ENCODE measurements around the gene WDR31. TPM values are rescaled to one million over a fixed set of nuclear protein-coding genes. Genes with fewer than 3 reads are reported as not detected.
A peak's percentile ranks its signal among the peaks of the same experiment; 100 is the strongest.

WDR31 gene
- polyA plus RNA-seq, 1 experiment: 0.97 TPM

- CTCF ChIA-PET: no interaction called here
- POLR2A ChIA-PET: interaction anchor here (1.1 kb wide), 1 partner anchor 53 kb away, joined by 3 read pairs; the partner anchor contains the start of genes C9orf43 and POLE3
These were observed 16.7 kb upstream of the WDR31 start for GRCh38 chr9:113356686-113357292.

GRCh38 chr9:113355040-113355596 is 15.0 kb upstream of the WDR31 start:
- no peak for DNase-seq (ENCODE audit: low read depth, low spot score)
- POLR2A ChIA-PET: interaction anchor here (1.0 to 1.3 kb wide), 2 partner anchors 15 to 55 kb away, joined by 3 to 6 read pairs; partner anchors contain the start of genes C9orf43 and POLE3
- CTCF ChIA-PET: interaction anchor here (0.6 to 1.1 kb wide), 2 partner anchors 46 kb away, joined by 3 to 4 read pairs; partner anchors contain the start of gene ALAD
- H3K4me3 ChIP-seq (ENCODE audit: low read depth, low read length): no peak overlapping the region
- TF ChIP-seq CTCF (IDR thresholded peaks at IDR 0.05; ENCODE audit: low read depth, low read length): peak; percentile 44
- no peak overlapping the region for H3K27ac ChIP-seq (ENCODE audit: low read depth, low read length)
- H3K27me3 ChIP-seq (ENCODE audit: control insufficient read depth, insufficient read depth, low read length): peaks cover 57% of the 10 kb centered on the region
- no peaks in the 10 kb centered on the region for H3K9me3 ChIP-seq (ENCODE audit: control insufficient read depth, insufficient read depth, low read length)

More at GRCh38 chr9:113356686-113357292, 16.7 kb upstream of the WDR31 start:
- Histone ChIP-seq H3K27me3 (ENCODE audit: control insufficient read depth, insufficient read depth, low read length) (peaks cover 47% of the 10 kb centered on the region), H3K27ac (ENCODE audit: low read depth, low read length) (no peak overlapping the region), H3K4me3 (ENCODE audit: low read depth, low read length) (no peak overlapping the region), H3K9me3 (ENCODE audit: control insufficient read depth, insufficient read depth, low read length) (no peaks in the 10 kb centered on the region; the same call in 1 of the 2 replicates)
- no peak for DNase-seq (ENCODE audit: low read depth, low spot score)
- TF ChIP-seq CTCF (IDR thresholded peaks at IDR 0.05; ENCODE audit: low read depth, low read length): no peak

- no peak for DNase-seq (ENCODE audit: low read depth, low spot score)
- Histone ChIP-seq H3K4me3 (ENCODE audit: low read depth, low read length) (no peak overlapping the region), H3K27ac (ENCODE audit: low read depth, low read length) (no peak overlapping the region), H3K27me3 (ENCODE audit: control insufficient read depth, insufficient read depth, low read length) (peaks cover 59% of the 10 kb centered on the region), H3K9me3 (ENCODE audit: control insufficient read depth, insufficient read depth, low read length) (no peaks in the 10 kb centered on the region)
- TF ChIP-seq CTCF (IDR thresholded peaks at IDR 0.05; ENCODE audit: low read depth, low read length): no peak
- CTCF ChIA-PET: no interaction called here
- POLR2A ChIA-PET: interaction anchor here (0.7 kb wide), 1 partner anchor 9 kb away, joined by 3 read pairs; no protein-coding TSS in a partner anchor
These were observed 12.3 kb upstream of the WDR31 start for GRCh38 chr9:113352411-113352810.

- no peak for DNase-seq (ENCODE audit: low read depth, low spot score)
- TF ChIP-seq CTCF (IDR thresholded peaks at IDR 0.05; ENCODE audit: low read depth, low read length): no peak
These were observed 11.9 kb upstream of the WDR31 start for GRCh38 chr9:113352006-113352405.

GRCh38 chr9:113350937-113351336 is 10.9 kb upstream of the WDR31 start:
- ChIA-PET CTCF (interaction anchor here (1.1 to 1.7 kb wide), 2 partner anchors 11 to 50 kb away, joined by 3 to 4 read pairs; partner anchors contain the start of genes ALAD and WDR31), POLR2A (no interaction called here)
- Histone ChIP-seq H3K27ac (ENCODE audit: low read depth, low read length) (no peak overlapping the region), H3K4me3 (ENCODE audit: low read depth, low read length) (no peak overlapping the region), H3K27me3 (ENCODE audit: control insufficient read depth, insufficient read depth, low read length) (peaks cover 53% of the 10 kb centered on the region), H3K9me3 (ENCODE audit: control insufficient read depth, insufficient read depth, low read length) (no peaks in the 10 kb centered on the region)
- TF ChIP-seq CTCF (IDR thresholded peaks at IDR 0.05; ENCODE audit: low read depth, low read length): no peak
- no peak for DNase-seq (ENCODE audit: low read depth, low spot score)

More at GRCh38 chr9:113352006-113352405, 11.9 kb upstream of the WDR31 start:
- CTCF ChIA-PET: interaction anchor here (1.1 to 1.7 kb wide), 2 partner anchors 12 to 49 kb away, joined by 3 to 4 read pairs; partner anchors contain the start of genes ALAD and WDR31
- H3K27me3 ChIP-seq (ENCODE audit: control insufficient read depth, insufficient read depth, low read length): peaks cover 59% of the 10 kb centered on the region
- POLR2A ChIA-PET: interaction anchor here (0.7 kb wide), 1 partner anchor 10 kb away, joined by 3 read pairs; no protein-coding TSS in a partner anchor
- H3K4me3 ChIP-seq (ENCODE audit: low read depth, low read length): no peak overlapping the region
- no peak overlapping the region for H3K27ac ChIP-seq (ENCODE audit: low read depth, low read length)
- H3K9me3 ChIP-seq (ENCODE audit: control insufficient read depth, insufficient read depth, low read length): no peaks in the 10 kb centered on the region

Data from AG04450 (cell line).